ENCODE data around the gene CPVL. TPM values are rescaled to one million over a fixed set of nuclear protein-coding genes. Genes with fewer than 3 reads are reported as not detected.

The CPVL gene
- total RNA-seq, 6 experiments from 2014 or later = 6.2 to 23.4 (median 8.8) TPM

GRCh38 chr7:29022291-29022988 is 123.9 kb downstream of the CPVL start:
- Histone ChIP-seq H3K4me3 (no peak overlapping the region), H3K36me3 (no peaks in the 10 kb centered on the region), H3K4me1 (no peaks in the 10 kb centered on the region), H3K27ac (no peak overlapping the region), H3K9me3 (no peaks in the 10 kb centered on the region), H3K27me3 (no peaks in the 10 kb centered on the region)
- WGBS (ENCODE audit: insufficient coverage, low coverage, low lambda C conversion rate, missing lambda C conversion rate) = 100% methylated on average over 1 of the region's 6 CpGs
- no peak for DNase-seq
- TF ChIP-seq, protein P1, sequence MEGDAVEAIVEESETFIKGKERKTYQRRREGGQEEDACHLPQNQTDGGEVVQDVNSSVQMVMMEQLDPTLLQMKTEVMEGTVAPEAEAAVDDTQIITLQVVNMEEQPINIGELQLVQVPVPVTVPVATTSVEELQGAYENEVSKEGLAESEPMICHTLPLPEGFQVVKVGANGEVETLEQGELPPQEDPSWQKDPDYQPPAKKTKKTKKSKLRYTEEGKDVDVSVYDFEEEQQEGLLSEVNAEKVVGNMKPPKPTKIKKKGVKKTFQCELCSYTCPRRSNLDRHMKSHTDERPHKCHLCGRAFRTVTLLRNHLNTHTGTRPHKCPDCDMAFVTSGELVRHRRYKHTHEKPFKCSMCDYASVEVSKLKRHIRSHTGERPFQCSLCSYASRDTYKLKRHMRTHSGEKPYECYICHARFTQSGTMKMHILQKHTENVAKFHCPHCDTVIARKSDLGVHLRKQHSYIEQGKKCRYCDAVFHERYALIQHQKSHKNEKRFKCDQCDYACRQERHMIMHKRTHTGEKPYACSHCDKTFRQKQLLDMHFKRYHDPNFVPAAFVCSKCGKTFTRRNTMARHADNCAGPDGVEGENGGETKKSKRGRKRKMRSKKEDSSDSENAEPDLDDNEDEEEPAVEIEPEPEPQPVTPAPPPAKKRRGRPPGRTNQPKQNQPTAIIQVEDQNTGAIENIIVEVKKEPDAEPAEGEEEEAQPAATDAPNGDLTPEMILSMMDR (IDR thresholded peaks at IDR 0.05) = no peak
- no peak for TF ChIP-seq POLR2A (IDR thresholded peaks at IDR 0.05)
- ATAC-seq = peak in 1 of 4 donors; percentile 23
- intact Hi-C loops (cut with DNase I) = no loop called here

GRCh38 chr7:29019896-29020295 is 126.4 kb downstream of the CPVL start:
- H3K27ac ChIP-seq = no peak overlapping the region

DNA sequence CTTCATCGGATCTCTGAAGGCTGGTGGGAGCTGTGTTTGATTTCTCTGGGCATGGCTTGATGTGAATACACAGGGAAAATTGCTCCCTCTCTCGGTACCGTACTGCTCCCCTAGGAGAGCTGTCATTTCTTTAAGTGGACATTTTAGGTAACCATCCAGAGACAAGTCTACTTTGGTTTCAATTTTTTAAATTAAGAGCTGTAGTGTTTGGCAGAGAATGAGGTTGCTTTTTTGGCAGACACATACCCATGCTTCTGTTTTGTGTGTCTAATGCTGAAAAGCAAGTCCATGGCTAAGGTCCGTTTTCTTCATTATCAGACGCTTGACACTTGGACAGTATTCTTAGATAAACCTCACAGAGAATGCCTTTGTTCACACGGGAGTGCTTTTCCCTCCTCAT is 127.0 kb downstream of the CPVL start:
- intact Hi-C loops (cut with DNase I) = no loop called here
- H3K4me3 ChIP-seq = no peak overlapping the region
- no peak for ATAC-seq
- TF ChIP-seq POLR2A (IDR thresholded peaks at IDR 0.05) = no peak
- TF ChIP-seq, protein P1 (IDR thresholded peaks at IDR 0.05) = no peak
- DNase-seq = no peak
- WGBS (ENCODE audit: insufficient coverage, low coverage, low lambda C conversion rate, missing lambda C conversion rate) = 66% methylated on average over 6 of the region's 6 CpGs
- no peaks in the 10 kb centered on the region for H3K27me3 ChIP-seq
- H3K27ac ChIP-seq = no peak overlapping the region
- no peaks in the 10 kb centered on the region for H3K9me3 ChIP-seq
- H3K36me3 ChIP-seq = no peaks in the 10 kb centered on the region
- H3K4me1 ChIP-seq = no peaks in the 10 kb centered on the region

More at GRCh38 chr7:29019896-29020295, 126.4 kb downstream of the CPVL start:
- Histone ChIP-seq H3K27me3 (no peaks in the 10 kb centered on the region), H3K4me3 (no peak overlapping the region), H3K9me3 (no peaks in the 10 kb centered on the region), H3K4me1 (no peaks in the 10 kb centered on the region), H3K36me3 (no peaks in the 10 kb centered on the region)
- WGBS (ENCODE audit: insufficient coverage, low coverage, low lambda C conversion rate, missing lambda C conversion rate) = 84% methylated on average over 4 of the region's 5 CpGs
- intact Hi-C loops (cut with DNase I) = no loop called here
- ATAC-seq (no peak), DNase-seq (no peak)
- TF ChIP-seq POLR2A (IDR thresholded peaks at IDR 0.05) = no peak

GRCh38 chr7:29017713-29018112 is 128.6 kb downstream of the CPVL start:
- no peaks in the 10 kb centered on the region for H3K4me1 ChIP-seq
- no peak for TF ChIP-seq POLR2A (IDR thresholded peaks at IDR 0.05)
- TF ChIP-seq, protein P1 (IDR thresholded peaks at IDR 0.05) = no peak
- H3K4me3 ChIP-seq = no peak overlapping the region
- WGBS (ENCODE audit: insufficient coverage, low coverage, low lambda C conversion rate, missing lambda C conversion rate) = 44% methylated on average over 2 of the region's 2 CpGs
- peak in 2 of 4 donors; percentile 19 to 35 for ATAC-seq
- H3K27me3 ChIP-seq = no peaks in the 10 kb centered on the region
- DNase-seq = no peak
- no peak overlapping the region for H3K27ac ChIP-seq
- H3K9me3 ChIP-seq = no peaks in the 10 kb centered on the region
- intact Hi-C loops (cut with DNase I) = no loop called here
- H3K36me3 ChIP-seq = no peaks in the 10 kb centered on the region

GRCh38 chr7:29014725-29015124 is 131.6 kb downstream of the CPVL start:
- WGBS (ENCODE audit: insufficient coverage, low coverage, low lambda C conversion rate, missing lambda C conversion rate) = 70% methylated on average over 3 of the region's 3 CpGs
- H3K4me3 ChIP-seq = no peak overlapping the region
- no peak for ATAC-seq

More at GRCh38 chr7:29014725-29015124, 131.6 kb downstream of the CPVL start:
- Histone ChIP-seq H3K36me3 (no peaks in the 10 kb centered on the region), H3K27ac (no peak overlapping the region), H3K4me1 (no peaks in the 10 kb centered on the region), H3K27me3 (no peaks in the 10 kb centered on the region), H3K9me3 (no peaks in the 10 kb centered on the region)
- no peak for DNase-seq
- intact Hi-C loops (cut with DNase I) = no loop called here
- no peak for TF ChIP-seq POLR2A (IDR thresholded peaks at IDR 0.05)
- TF ChIP-seq, protein P1 (IDR thresholded peaks at IDR 0.05) = no peak
